ENCODE measurements around the gene RASSF5.

DNA sequence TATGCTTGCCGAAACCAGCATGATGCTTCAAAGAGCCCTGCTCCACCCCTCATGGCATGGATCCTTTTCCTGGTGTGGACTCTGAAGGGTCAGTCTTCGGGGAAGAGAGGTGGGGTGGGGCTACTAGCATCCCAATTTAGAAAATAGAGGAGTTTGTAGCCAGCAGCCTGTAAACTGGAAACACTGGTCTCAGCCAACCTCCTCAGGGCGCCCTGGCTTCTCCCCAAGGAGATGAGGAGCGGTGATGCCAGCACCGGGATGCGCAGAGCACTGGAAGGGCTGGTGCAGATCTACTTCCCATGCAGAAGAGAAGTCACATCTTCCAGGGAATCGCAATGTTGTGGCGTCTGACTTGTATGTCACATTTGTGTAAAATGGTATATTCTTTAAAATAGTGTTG, 43.4 kb upstream of the RASSF5 start:
- TF ChIP-seq, protein P1, sequence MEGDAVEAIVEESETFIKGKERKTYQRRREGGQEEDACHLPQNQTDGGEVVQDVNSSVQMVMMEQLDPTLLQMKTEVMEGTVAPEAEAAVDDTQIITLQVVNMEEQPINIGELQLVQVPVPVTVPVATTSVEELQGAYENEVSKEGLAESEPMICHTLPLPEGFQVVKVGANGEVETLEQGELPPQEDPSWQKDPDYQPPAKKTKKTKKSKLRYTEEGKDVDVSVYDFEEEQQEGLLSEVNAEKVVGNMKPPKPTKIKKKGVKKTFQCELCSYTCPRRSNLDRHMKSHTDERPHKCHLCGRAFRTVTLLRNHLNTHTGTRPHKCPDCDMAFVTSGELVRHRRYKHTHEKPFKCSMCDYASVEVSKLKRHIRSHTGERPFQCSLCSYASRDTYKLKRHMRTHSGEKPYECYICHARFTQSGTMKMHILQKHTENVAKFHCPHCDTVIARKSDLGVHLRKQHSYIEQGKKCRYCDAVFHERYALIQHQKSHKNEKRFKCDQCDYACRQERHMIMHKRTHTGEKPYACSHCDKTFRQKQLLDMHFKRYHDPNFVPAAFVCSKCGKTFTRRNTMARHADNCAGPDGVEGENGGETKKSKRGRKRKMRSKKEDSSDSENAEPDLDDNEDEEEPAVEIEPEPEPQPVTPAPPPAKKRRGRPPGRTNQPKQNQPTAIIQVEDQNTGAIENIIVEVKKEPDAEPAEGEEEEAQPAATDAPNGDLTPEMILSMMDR (IDR thresholded peaks at IDR 0.05): no peak
- TF ChIP-seq POLR2A (IDR thresholded peaks at IDR 0.05): no peak

Measured in Peyer's patch (tissue), 4 donors.